ENCODE measurements around the gene CEMIP2. TPM values are rescaled to one million over a fixed set of nuclear protein-coding genes. Genes with fewer than 3 reads are reported as not detected.

CEMIP2 gene
- total RNA-seq, 1 experiment from 2014 or later: 17.7 TPM

DNA sequence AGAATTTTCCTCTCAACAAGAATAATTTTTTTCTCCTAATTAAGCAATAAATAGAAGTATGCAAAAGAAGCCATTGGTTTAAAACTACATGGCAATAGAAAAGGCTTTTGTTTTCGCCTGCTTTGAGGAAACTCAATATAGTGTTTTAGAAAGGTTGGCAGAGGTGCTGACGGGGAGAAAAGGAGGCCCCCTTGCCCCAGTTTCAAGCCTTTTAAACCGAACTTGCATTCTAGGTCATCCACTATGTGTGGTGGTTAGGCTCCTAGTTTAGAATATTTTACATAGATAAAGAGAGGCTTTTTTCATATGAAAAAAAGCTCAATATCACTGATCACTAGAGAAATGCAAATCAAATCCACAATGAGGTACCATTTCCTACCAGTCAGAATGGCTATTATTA, 33.5 kb upstream of the CEMIP2 start:
- DNase-seq (ENCODE audit: unreplicated experiment): no peak
- no TSS peak for BruUV-seq (replicated peaks)
- Mint-ChIP-seq H3K4me3 (ENCODE audit: unreplicated experiment) (no peak overlapping the region), H3K27me3 (ENCODE audit: insufficient read depth, unreplicated experiment) (no peaks in the 10 kb centered on the region), H3K4me1 (ENCODE audit: insufficient read depth, unreplicated experiment) (no peaks in the 10 kb centered on the region), H3K9me3 (ENCODE audit: unreplicated experiment) (no peaks in the 10 kb centered on the region), H3K36me3 (ENCODE audit: insufficient read depth, unreplicated experiment) (no peaks in the 10 kb centered on the region), H3K27ac (ENCODE audit: low read depth, unreplicated experiment) (no peak overlapping the region)
- intact Hi-C loops (cut with micrococcal nuclease): loop anchor here (10.0 kb wide), 1 partner anchor 1023 kb away; no protein-coding TSS in a partner anchor
- TF ChIP-seq CTCF (IDR thresholded peaks at IDR 0.05; ENCODE audit: unreplicated experiment): no peak
- POLR2A ChIA-PET: no interaction called here
- CTCF ChIA-PET: interaction anchor here (0.6 to 2.1 kb wide), 3 partner anchors 21 to 517 kb away, joined by 3 to 8 read pairs (median 3); no protein-coding TSS in a partner anchor

GRCh38 chr9:71797266-71797665, 29.0 kb upstream of the CEMIP2 start:
- BruUV-seq (replicated peaks): no TSS peak
- CTCF ChIA-PET: interaction anchor here (0.9 to 2.9 kb wide), 2 partner anchors 10 to 169 kb away, joined by 3 to 18 read pairs; no protein-coding TSS in a partner anchor
- POLR2A ChIA-PET: interaction anchor here (0.5 to 0.7 kb wide), 2 partner anchors 10 to 476 kb away, joined by 3 to 4 read pairs; no protein-coding TSS in a partner anchor
- no peak for TF ChIP-seq CTCF (IDR thresholded peaks at IDR 0.05; ENCODE audit: unreplicated experiment)
- no peak for DNase-seq (ENCODE audit: unreplicated experiment)
- Mint-ChIP-seq H3K27ac (ENCODE audit: low read depth, unreplicated experiment) (no peak overlapping the region), H3K4me1 (ENCODE audit: insufficient read depth, unreplicated experiment) (no peaks in the 10 kb centered on the region), H3K9me3 (ENCODE audit: unreplicated experiment) (no peaks in the 10 kb centered on the region), H3K27me3 (ENCODE audit: insufficient read depth, unreplicated experiment) (no peaks in the 10 kb centered on the region), H3K36me3 (ENCODE audit: insufficient read depth, unreplicated experiment) (no peaks in the 10 kb centered on the region), H3K4me3 (ENCODE audit: unreplicated experiment) (no peak overlapping the region)
- intact Hi-C loops (cut with micrococcal nuclease): no loop called here

DNA sequence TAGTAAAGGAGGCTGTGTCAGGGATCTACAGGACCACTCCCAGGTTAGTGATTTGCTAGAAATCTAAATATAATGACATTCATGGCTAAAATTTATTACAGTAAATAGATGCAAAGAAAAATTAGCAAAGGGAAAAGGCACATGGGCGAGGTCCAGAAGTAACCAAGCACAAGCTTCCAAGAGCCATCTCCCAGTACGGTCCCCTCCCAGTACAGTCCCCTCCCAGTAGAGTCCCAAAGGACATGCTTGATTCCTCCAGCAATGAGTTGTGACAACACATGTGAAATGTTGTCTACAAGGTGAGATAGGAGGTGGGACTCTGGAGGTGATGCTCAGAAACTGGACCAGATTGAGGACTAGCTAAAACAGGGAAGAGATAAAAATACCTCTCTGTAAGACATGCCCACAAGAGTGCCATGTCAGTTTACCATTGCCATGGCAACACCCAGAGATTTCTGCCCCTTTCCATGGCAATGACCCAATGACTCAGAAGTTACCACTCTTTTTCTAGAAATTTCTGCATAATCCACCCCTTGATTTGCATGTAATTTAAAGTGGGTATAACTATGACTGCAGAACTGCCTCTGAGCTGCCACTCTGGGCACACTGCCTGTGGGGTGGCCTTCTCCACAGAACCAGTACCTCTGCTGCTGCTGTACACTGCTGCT, 27.9 kb upstream of the CEMIP2 start:
- DNase-seq (ENCODE audit: unreplicated experiment): no peak
- Mint-ChIP-seq H3K27me3 (ENCODE audit: insufficient read depth, unreplicated experiment) (no peaks in the 10 kb centered on the region), H3K4me3 (ENCODE audit: unreplicated experiment) (no peak overlapping the region), H3K36me3 (ENCODE audit: insufficient read depth, unreplicated experiment) (no peaks in the 10 kb centered on the region), H3K4me1 (ENCODE audit: insufficient read depth, unreplicated experiment) (no peaks in the 10 kb centered on the region), H3K9me3 (ENCODE audit: unreplicated experiment) (peaks cover 7% of the 10 kb centered on the region), H3K27ac (ENCODE audit: low read depth, unreplicated experiment) (no peak overlapping the region)
- intact Hi-C loops (cut with micrococcal nuclease): no loop called here
- no TSS peak for BruUV-seq (replicated peaks)
- ChIA-PET POLR2A (no interaction called here), CTCF (interaction anchor here (0.9 to 2.9 kb wide), 4 partner anchors 11 to 229 kb away, joined by 3 to 18 read pairs (median 3); no protein-coding TSS in a partner anchor)
- TF ChIP-seq CTCF (IDR thresholded peaks at IDR 0.05; ENCODE audit: unreplicated experiment): no peak

GRCh38 chr9:71795097-71795813, 26.9 kb upstream of the CEMIP2 start:
- Mint-ChIP-seq H3K4me1 (ENCODE audit: insufficient read depth, unreplicated experiment) (no peaks in the 10 kb centered on the region), H3K27ac (ENCODE audit: low read depth, unreplicated experiment) (no peak overlapping the region), H3K4me3 (ENCODE audit: unreplicated experiment) (no peak overlapping the region), H3K27me3 (ENCODE audit: insufficient read depth, unreplicated experiment) (no peaks in the 10 kb centered on the region), H3K9me3 (ENCODE audit: unreplicated experiment) (peaks cover 7% of the 10 kb centered on the region), H3K36me3 (ENCODE audit: insufficient read depth, unreplicated experiment) (no peaks in the 10 kb centered on the region)
- ChIA-PET CTCF (interaction anchor here (1.0 to 2.7 kb wide), 3 partner anchors 11 to 230 kb away, joined by 3 to 20 read pairs (median 8); no protein-coding TSS in a partner anchor), POLR2A (no interaction called here)
- DNase-seq (ENCODE audit: unreplicated experiment): no peak
- BruUV-seq (replicated peaks): no TSS peak
- intact Hi-C loops (cut with micrococcal nuclease): no loop called here
- no peak for TF ChIP-seq CTCF (IDR thresholded peaks at IDR 0.05; ENCODE audit: unreplicated experiment)

Measured in MCF 10A (cell line).